Ovary (tissue), 3 donors: ENCODE data around the gene RBM20.

Source experiments
- CTCF ChIP-seq, 3 donors: fragments of 450-650 bp in 2 of 3; fragments of 200-600 bp in 1 of 3; IDR thresholded peaks; one replicate each; pipeline versions ENCODE4 v1.5.1 to v1.8.0; 2016 to 2022; ENCODE audit warnings: antibody characterized with exemption in 3 of 3, mild to moderate bottlenecking in 1 of 3
- POLR2A ChIP-seq: fragments of 450-650 bp; IDR thresholded peaks from one replicate; pipeline ENCODE4 v1.6.1; 2017; ENCODE audit warnings: antibody characterized with exemption, mild to moderate bottlenecking, moderate library complexity
- donor health status: DM: no; HTN: no; CAD: no.

- TF ChIP-seq CTCF (IDR thresholded peaks at IDR 0.05) (no peak), POLR2A (no peak)
Measured at GRCh38 chr10:110880012-110880411, 235.9 kb downstream of the RBM20 start.
